Endometrial microvascular endothelial cells (primary cell): Measurements from ENCODE around the gene LARP6. TPM values are rescaled to one million over a fixed set of nuclear protein-coding genes. Genes with fewer than 3 reads are reported as not detected.
"Not testable (repeated sequence)": the region's sequence is repeated elsewhere in the genome, so short reads cannot be mapped to it uniquely, and the experiment has no call there.

Experiments
- in situ Hi-C: cut with HindIII; loops from 2 replicates; pipeline ENCODE4 v1.10.0; 2017; ENCODE audit warnings: low sequenced_read_pairs, low pct_unique_long_range_greater_than_20kb; ENCODE audit errors: inconsistent ontology term
- total RNA-seq: library from RNA; depleted of rRNA; stranded (reverse); fragments of >200 nt; gene quantifications from one replicate; pipeline ENCODE4 v1.2.3, GENCODE V29; 2015; ENCODE audit errors: inconsistent ontology term

Gene LARP6
- total RNA-seq, result 34.5 TPM

- in situ Hi-C loops, result no loop called here
Observed at GRCh38 chr15:70853973-70854665, at the start of gene LARP6. TSS of gene LARP6 (minus strand) at chr15:70854157. CDS start at chr15:70854088, 69 bp downstream.

DNA sequence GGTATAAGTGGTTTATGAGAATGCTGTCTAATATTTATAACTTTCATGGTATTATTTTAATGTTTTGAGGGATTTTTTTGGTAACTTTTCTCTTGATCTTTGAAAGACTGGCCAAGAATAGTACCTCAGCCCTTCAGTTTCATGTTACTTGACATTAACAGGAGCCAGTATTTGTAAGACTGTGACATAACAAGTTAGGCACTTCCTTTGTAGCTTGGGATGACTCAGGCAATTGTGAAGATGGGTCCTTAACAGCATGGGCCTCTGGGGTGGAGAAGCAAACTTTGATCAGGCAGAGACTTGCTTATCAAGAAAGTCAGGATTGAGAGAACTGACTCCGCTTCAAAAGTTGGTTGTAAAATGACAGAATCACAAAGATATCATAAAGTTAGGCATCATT is 48.1 kb upstream of the LARP6 start:
- in situ Hi-C loops, result no loop called here

DNA sequence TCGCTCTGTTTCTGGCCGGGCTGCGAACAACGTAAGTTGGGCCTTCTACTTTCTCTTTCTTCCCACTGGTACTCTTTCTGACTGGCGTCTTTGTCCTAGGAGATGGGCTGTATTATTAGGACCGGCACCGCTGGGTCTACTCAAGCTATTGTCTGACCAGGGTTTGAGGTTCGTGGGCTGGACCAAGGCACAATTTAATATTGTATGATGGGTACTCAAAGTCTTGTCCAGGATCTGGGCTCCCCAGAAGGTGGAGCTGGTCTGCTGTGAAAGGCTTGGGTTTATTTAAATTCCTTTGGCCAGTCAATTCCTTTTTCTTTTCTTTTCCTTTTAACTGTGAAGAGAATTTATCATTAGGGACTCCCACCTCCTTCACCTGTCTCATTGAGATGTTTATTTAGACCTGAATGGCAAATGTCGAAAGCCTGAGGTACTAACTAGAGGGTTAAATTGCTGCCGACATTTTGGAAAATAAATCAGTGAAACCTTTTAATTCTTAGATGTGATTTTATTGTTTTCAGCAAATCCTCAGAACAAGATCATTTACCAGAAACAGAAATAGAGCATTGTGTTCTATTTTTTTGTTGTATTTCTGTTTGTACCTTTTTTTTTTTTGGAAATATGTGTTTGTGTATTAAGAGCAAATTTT is 39.1 kb upstream of the LARP6 start:
- in situ Hi-C loops, result no loop called here

DNA sequence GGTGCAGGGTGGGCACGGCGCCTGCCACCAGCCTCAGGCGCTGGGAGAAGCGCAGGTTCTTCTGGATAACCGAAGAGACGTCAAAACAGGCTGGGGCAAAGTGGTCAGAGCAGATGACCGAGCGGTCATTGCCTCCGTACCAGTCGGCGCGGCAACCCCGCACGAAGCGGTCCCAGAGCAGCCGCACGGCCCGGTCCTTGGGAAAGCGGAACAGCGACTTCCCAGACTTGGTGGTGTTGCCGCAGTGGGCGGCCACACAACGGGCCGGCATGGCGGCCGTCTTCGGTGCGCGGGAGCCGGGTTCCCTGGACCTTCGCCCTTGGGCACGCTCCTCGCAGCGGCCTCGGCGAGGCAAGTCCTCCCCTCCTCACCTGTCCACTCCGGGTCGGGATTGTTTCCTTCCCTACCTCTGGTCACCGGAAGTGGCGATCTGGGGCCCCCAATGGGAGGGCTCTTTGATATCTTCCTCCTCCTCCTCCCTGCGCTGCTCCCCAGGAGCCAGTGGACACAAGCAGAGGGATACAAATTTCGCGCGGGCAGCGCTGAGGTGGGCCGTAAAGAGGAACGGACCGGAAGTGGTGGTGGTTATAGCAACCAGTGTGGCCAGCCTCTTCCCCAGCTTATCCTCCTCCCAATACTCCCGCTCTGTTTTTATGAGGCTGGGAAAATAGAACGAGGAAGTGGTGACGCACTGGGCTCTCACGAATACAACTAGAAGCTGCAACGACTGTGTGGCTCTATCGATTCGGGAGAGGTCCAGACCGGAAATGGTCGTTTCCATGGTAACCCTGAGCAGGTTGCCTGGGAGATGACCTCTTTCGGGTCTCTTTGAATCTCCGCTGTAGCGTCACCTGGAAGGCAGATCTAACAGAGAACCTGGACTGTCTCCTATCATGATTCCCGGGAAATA is 38.3 kb upstream of the LARP6 start, which contains the start of the genes LRRC49 and THAP10:
LRRC49 (plus strand) TSS at position 825 of the 910 bp plus-strand sequence; CDS start at position 894, 69 bp downstream.
THAP10 (minus strand) TSS at position 432 of the 910 bp plus-strand sequence; CDS start at position 271, 161 bp downstream.
- in situ Hi-C loops, result no loop called here

DNA sequence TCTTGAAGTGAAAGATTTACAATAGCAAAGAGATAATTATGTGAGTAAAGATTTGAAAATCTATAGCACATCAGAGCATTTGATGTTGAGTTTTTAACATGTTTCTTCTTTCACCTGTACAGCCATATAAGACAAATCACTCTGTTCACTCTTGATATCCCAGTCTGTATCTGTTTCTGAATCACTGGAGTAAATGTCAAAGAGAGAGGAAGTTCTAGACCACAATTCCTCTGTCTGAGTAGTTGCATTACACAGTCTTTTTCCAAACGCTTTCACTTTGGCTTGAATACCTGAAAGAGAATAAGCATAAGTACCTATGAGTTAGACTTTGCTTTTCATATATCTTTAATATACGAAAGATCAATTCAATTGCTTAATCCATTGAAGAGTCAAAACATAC is 28.4 kb upstream of the LARP6 start:
- in situ Hi-C loops, result no loop called here

GRCh38 chr15:70880781-70881180 is 26.8 kb upstream of the LARP6 start:
- in situ Hi-C loops, result no loop called here

DNA sequence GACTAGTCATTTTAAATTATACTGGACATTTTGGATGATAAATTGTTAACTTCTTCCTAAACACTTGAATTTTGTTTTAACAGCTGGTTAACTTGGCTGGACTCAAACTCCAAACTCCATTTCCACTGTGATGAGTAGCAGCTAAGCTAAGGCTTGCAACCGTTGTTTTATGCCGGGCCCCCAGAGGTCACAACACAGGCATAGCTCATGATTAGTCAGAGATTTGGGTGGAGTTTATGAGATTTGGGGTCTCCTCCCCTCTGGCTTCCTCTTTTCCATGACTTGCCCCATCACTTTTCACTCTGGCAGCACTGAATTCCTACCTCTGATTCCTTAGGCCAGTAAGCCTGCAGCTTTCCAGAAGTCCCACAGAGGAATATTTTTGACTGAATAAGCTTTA is 25.4 kb upstream of the LARP6 start:
- in situ Hi-C loops, result no loop called here

GRCh38 chr15:70876683-70877082 is 22.7 kb upstream of the LARP6 start:
- in situ Hi-C loops, result no loop called here

DNA sequence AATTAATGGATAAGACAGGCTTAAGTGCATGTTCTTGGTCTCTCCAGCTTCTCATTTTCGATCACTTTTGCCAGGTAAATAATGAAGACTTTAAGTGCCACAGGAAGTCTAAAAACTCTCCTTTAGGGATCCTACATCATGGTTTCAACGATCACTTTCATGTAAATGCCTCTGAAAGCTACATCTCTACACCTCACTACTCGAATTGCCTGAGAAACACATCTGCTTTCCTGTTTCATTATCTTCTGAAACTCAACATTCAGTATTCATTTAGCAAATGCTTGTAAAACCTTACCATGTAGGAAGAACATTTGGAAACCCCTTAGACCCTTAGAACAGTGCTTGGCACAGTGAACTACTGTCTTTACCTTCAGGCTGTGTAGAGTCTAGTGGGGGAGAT is 22.1 kb upstream of the LARP6 start:
- in situ Hi-C loops, result no loop called here

GRCh38 chr15:70875001-70875782 is 21.2 kb upstream of the LARP6 start:
- in situ Hi-C loops, result no loop called here

DNA sequence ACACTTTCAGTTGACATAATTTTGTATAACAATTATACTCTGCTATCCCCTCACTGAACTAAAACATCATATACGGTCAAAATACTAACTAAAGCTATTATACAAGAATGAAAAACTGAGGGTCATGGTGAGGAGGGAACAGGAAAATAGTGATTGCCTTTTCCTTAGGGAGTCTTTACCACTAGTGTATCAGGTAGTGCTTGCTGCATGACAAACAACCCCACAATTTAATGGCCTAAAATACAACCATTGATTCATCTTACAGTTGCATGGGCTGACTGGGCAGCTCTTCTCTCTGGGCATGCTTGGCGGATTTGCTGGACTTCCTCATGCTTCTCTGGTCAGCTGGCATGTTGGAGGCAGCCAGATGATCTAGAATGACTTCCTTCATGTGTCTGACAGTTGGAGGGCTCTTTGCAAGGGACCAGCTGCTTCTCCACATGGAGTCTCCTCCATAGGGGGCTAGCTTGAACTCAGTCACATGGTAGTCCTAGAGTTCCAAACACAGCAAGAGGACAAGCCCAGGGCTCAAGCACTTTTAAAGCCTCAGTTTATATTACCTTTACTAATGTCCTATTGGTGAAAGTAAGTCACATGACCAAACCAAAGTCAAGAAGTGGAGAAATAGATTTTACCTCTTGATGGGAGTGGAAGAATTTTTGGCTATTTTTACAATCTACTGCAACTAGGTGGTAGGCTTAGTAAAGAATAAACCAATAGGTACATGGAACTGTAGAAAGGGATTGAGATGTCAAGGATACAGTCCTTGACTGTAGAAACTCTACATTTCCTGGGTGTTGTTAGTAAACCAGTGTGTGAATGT is 19.5 kb upstream of the LARP6 start:
- in situ Hi-C loops, result no loop called here

DNA sequence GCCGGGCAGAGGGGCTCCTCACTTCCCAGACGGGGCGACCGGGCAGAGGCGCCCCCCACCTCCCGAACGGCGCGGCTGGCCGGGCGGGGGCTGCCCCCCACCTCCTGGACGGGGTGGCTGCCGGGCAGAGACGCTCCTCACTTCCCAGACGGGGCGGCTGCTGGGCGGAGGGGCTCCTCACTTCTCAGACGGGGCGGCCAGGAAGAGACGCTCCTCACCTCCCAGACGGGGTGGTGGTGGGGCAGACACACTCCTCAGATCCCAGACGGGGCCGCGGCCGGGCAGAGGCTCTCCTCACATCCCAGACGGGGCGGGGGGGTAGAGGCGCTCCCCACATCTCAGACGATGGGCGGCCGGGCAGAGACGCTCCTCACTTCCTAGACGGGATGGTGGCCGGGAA is 17.5 kb upstream of the LARP6 start:
- in situ Hi-C loops, result not testable (repeated sequence)

DNA sequence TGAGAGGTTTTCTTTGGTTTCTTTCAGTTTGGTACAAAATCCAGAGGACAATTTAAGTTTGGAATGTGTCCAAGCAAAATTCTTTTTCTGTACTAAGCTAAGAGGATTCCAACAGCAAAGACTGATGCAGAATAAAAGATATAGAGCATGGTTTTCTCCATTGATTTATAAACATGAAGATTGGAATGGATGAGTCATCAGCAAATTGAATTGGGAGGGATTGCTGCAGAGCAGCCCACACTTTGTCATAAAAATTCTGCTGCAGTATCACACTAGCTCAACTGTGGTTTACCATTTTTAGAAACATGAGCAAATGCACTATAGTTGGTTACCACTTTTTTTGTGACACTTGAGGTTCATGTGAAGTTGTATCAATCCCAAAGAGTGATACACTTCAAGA is 16.1 kb upstream of the LARP6 start:
- in situ Hi-C loops, result no loop called here

DNA sequence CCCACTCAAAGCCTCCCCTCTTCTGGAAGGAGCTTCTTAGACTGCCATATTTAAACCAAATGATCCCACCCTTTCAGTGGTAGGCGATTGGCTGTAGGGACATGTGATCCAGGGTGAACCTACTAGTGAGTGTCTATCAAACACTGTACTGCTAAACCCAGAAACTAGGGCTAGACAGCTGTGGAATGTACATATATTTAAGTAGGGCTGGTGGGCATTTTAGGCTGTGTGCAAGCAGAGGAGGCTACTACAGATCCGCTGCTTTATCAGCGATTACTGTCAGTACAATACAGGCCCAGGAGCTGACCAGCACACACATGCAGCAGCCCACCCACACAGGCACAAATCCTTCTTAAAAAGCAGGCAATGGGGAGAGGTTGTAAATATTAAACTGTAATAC is 15.4 kb upstream of the LARP6 start:
- in situ Hi-C loops, result no loop called here

GRCh38 chr15:70867911-70868467 is 14.0 kb upstream of the LARP6 start:
- in situ Hi-C loops, result no loop called here

DNA sequence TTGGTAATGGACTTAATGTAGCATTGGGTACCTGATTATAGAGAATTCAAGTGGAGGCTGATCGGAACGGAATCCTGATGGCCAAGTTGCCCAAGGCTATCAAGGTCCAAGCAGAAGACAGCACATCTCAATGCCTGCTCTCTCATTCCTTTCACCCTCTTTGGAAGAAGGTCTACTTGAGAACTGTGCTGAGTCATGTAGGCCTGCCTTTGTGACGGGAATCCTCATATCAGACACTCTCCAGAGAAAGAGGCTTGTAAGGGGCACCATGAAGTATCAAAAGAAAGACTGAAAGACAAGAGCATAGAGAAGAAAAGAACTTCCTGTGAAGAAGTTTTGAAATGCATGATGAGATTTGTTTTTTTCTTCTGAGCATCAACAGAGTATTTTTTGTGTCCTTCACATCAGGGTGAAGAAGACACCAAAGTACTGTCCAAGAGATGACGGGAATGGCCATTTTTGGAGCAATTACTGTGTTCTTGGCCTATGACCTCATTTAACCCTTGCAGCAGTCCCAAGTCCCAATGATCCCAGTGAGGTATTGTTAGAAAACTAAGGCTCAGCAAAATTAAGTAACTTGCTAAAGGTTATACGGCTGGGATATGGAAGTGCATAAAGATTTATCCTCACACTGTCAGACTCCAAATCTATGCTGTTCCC is 13.2 kb upstream of the LARP6 start:
- in situ Hi-C loops, result no loop called here
